ENCODE data around the gene DLGAP4. TPM values are rescaled to one million over a fixed set of nuclear protein-coding genes. Genes with fewer than 3 reads are reported as not detected.

DLGAP4 gene
- total RNA-seq, 3 donors from 2014 or later, result 22.0 to 26.9 (median 24.0) TPM

- Histone ChIP-seq H3K9me3 (no peaks in the 10 kb centered on the region), H3K27me3 (no peaks in the 10 kb centered on the region), H3K27ac (no peak overlapping the region), H3K4me3 (no peak overlapping the region), H3K4me1 (no peaks in the 10 kb centered on the region), H3K36me3 (no peaks in the 10 kb centered on the region)
- intact Hi-C loops (cut with DNase I; ENCODE audit: low total_unique reads), result no loop called here
- no peak for DNase-seq (ENCODE audit: low spot score in 2 of 2)
- TF ChIP-seq CTCF (IDR thresholded peaks at IDR 0.05) (no peak), POLR2A (IDR thresholded peaks at IDR 0.05) (no peak), POLR2AphosphoS5 (IDR thresholded peaks at IDR 0.05) (no peak)
These were observed 49.5 kb downstream of the DLGAP4 start for GRCh38 chr20:36355469-36356171.

GRCh38 chr20:36359668-36360406 is 53.7 kb downstream of the DLGAP4 start:
- TF ChIP-seq CTCF (IDR thresholded peaks at IDR 0.05), result no peak
- no peak for TF ChIP-seq POLR2A (IDR thresholded peaks at IDR 0.05)
- TF ChIP-seq POLR2AphosphoS5 (IDR thresholded peaks at IDR 0.05), result no peak
- Histone ChIP-seq H3K4me3 (no peak overlapping the region), H3K27me3 (no peaks in the 10 kb centered on the region), H3K4me1 (no peaks in the 10 kb centered on the region), H3K27ac (no peak overlapping the region), H3K9me3 (no peaks in the 10 kb centered on the region), H3K36me3 (no peaks in the 10 kb centered on the region)
- intact Hi-C loops (cut with DNase I; ENCODE audit: low total_unique reads), result no loop called here
- no peak for DNase-seq (ENCODE audit: low spot score in 2 of 2)

- intact Hi-C loops (cut with DNase I; ENCODE audit: low total_unique reads), result no loop called here
- Histone ChIP-seq H3K36me3 (no peaks in the 10 kb centered on the region), H3K27me3 (no peaks in the 10 kb centered on the region), H3K9me3 (no peaks in the 10 kb centered on the region), H3K4me3 (no peak overlapping the region), H3K27ac (no peak overlapping the region), H3K4me1 (no peaks in the 10 kb centered on the region)
- TF ChIP-seq POLR2A (IDR thresholded peaks at IDR 0.05) (no peak), CTCF (IDR thresholded peaks at IDR 0.05) (no peak), POLR2AphosphoS5 (IDR thresholded peaks at IDR 0.05) (no peak)
- DNase-seq (ENCODE audit: low spot score in 2 of 2), result no peak
These were observed 54.3 kb downstream of the DLGAP4 start for GRCh38 chr20:36360429-36360828.

GRCh38 chr20:36361406-36361805 is 55.3 kb downstream of the DLGAP4 start:
- H3K27ac ChIP-seq, result no peak overlapping the region
- no peaks in the 10 kb centered on the region for H3K4me1 ChIP-seq
- no peak for DNase-seq (ENCODE audit: low spot score in 2 of 2)
- H3K9me3 ChIP-seq, result no peaks in the 10 kb centered on the region
- no peaks in the 10 kb centered on the region for H3K36me3 ChIP-seq
- no peak overlapping the region for H3K4me3 ChIP-seq
- intact Hi-C loops (cut with DNase I; ENCODE audit: low total_unique reads), result no loop called here
- TF ChIP-seq POLR2A (IDR thresholded peaks at IDR 0.05), result no peak
- no peak for TF ChIP-seq POLR2AphosphoS5 (IDR thresholded peaks at IDR 0.05)
- no peak for TF ChIP-seq CTCF (IDR thresholded peaks at IDR 0.05)
- no peaks in the 10 kb centered on the region for H3K27me3 ChIP-seq

GRCh38 chr20:36362261-36362660 is 56.1 kb downstream of the DLGAP4 start:
- H3K27me3 ChIP-seq, result no peaks in the 10 kb centered on the region
- TF ChIP-seq POLR2A (IDR thresholded peaks at IDR 0.05) (no peak), CTCF (IDR thresholded peaks at IDR 0.05) (no peak), POLR2AphosphoS5 (IDR thresholded peaks at IDR 0.05) (no peak)
- no peaks in the 10 kb centered on the region for H3K9me3 ChIP-seq
- no peak overlapping the region for H3K4me3 ChIP-seq
- H3K4me1 ChIP-seq, result no peaks in the 10 kb centered on the region
- H3K27ac ChIP-seq, result no peak overlapping the region
- intact Hi-C loops (cut with DNase I; ENCODE audit: low total_unique reads), result no loop called here
- DNase-seq (ENCODE audit: low spot score in 2 of 2), result no peak
- H3K36me3 ChIP-seq, result no peaks in the 10 kb centered on the region

Data from breast epithelium (tissue), 4 donors.